B cell (primary cell): ENCODE results near the gene FSIP1. TPM values are rescaled to one million over a fixed set of nuclear protein-coding genes. Genes with fewer than 3 reads are reported as not detected.

Experiments
- ATAC-seq: fragments of 200-7000 bp; cut with Tn5 transposase; one replicate; pipeline ENCODE4 v1.10.0; 2021; ENCODE audit warnings: low read depth, mild to moderate bottlenecking, moderate number of reproducible peaks, moderate library complexity
- CTCF ChIA-PET: fragments of 350-600 bp; sonication (Branson Sonifier 250); formaldehyde crosslinking; loops from one replicate; lab custom pipeline; 2021; ENCODE audit warnings: antibody characterized with exemption, inconsistent platforms; lab: Charles Lee
- POLR2A ChIA-PET: fragments of 350-600 bp; sonication (Branson Sonifier 250); formaldehyde crosslinking; loops from one replicate; lab custom pipeline; 2021; ENCODE audit warnings: antibody characterized with exemption; lab: Charles Lee
- DNase-seq: peaks from one replicate; pipeline ENCODE4 v3.0.0; 2013
- H2AFZ ChIP-seq: 2 replicates; pipeline ENCODE4 v1.6.1; 2012; ENCODE audit warnings: mild to moderate bottlenecking, low read depth, low read length; ENCODE audit not compliant: insufficient read depth, poor library complexity, severe bottlenecking
- H3K27ac ChIP-seq, 2 donors: 1 replicate in 1 of 2; 2 replicates in 1 of 2; pipeline ENCODE4 v1.5.1; 2012 to 2013; ENCODE audit warnings: low read length in 2 of 2, mild to moderate bottlenecking in 2 of 2, moderate library complexity in 1 of 2
- H3K27me3 ChIP-seq, 4 experiments: fragments of 200-600 bp in 1 of 4; sonication (generic) in 1 of 4; replicated peaks in 1 of 4; 1 replicate in 2 of 4; 2 replicates in 2 of 4; pipeline versions ENCODE4 v1.6.1 to v1.7.0; 2013 to 2016; ENCODE audit warnings: low read length in 3 of 4, mild to moderate bottlenecking in 2 of 4, mixed read lengths in 1 of 4, moderate library complexity in 1 of 4; ENCODE audit not compliant: insufficient read depth in 4 of 4, control insufficient read depth in 3 of 4; ENCODE audit errors: control extremely low read depth in 1 of 4
- H3K36me3 ChIP-seq, 2 experiments: replicated peaks in 1 of 2; 1 replicate in 1 of 2; 2 replicates in 1 of 2; pipeline versions ENCODE4 v1.6.1 to v1.7.1; 2013; ENCODE audit warnings: low read length in 1 of 2; ENCODE audit not compliant: insufficient read depth in 2 of 2, control insufficient read depth in 1 of 2; ENCODE audit errors: control extremely low read depth in 1 of 2, extremely low read depth in 1 of 2
- H3K4me1 ChIP-seq, 2 donors: fragments of 200-600 bp in 1 of 2; sonication (generic) in 1 of 2; 1 replicate in 1 of 2; 2 replicates in 1 of 2; pipeline versions ENCODE4 v1.5.1 to v1.6.1; 2013 to 2017; ENCODE audit warnings: low read length in 2 of 2; ENCODE audit not compliant: control insufficient read depth in 2 of 2, insufficient read depth in 2 of 2
- H3K4me2 ChIP-seq: replicated peaks from 2 replicates; pipeline ENCODE3; 2012; ENCODE audit warnings: mild to moderate bottlenecking, low read depth, low read length; ENCODE audit not compliant: poor library complexity, severe bottlenecking
- H3K4me3 ChIP-seq, 5 experiments: fragments of 200-600 bp in 1 of 5; sonication (generic) in 1 of 5; 1 replicate in 3 of 5; 2 replicates in 2 of 5; pipeline versions ENCODE4 v1.5.1 to v1.7.0; 2011 to 2016; ENCODE audit warnings: low read length in 4 of 5, mild to moderate bottlenecking in 4 of 5, low read depth in 2 of 5, control low read depth in 1 of 5, moderate library complexity in 1 of 5; ENCODE audit not compliant: insufficient read depth in 1 of 5; ENCODE audit errors: control extremely low read depth in 1 of 5, extremely low read depth in 1 of 5
- H3K79me2 ChIP-seq: fragments of 200-600 bp; sonication (generic); one replicate; pipeline ENCODE4 v1.6.0; 2016; ENCODE audit warnings: low read length; ENCODE audit not compliant: control insufficient read depth, insufficient read depth
- H3K9ac ChIP-seq: fragments of 200-600 bp; sonication (generic); 2 replicates; pipeline ENCODE4 v1.6.1; 2017; ENCODE audit warnings: mild to moderate bottlenecking, low read length, moderate library complexity
- H3K9me3 ChIP-seq, 3 donors: one replicate each; pipeline versions ENCODE4 v1.6.1 to v1.7.1; 2013; ENCODE audit warnings: low read length in 2 of 3; ENCODE audit not compliant: control insufficient read depth in 2 of 3, insufficient read depth in 1 of 3; ENCODE audit errors: control extremely low read depth in 1 of 3
- H4K20me1 ChIP-seq: 2 replicates; pipeline ENCODE4 v1.6.0; 2012; ENCODE audit warnings: mild to moderate bottlenecking, low read length; ENCODE audit not compliant: insufficient read depth, control insufficient read depth, poor library complexity, severe bottlenecking
- H3K27ac Mint-ChIP-seq: one replicate; pipeline ENCODE4 v1.8.0; 2021; ENCODE audit warnings: mixed read lengths
- H3K27me3 Mint-ChIP-seq: one replicate; pipeline ENCODE4 v1.8.0; 2021; ENCODE audit warnings: mixed read lengths
- H3K4me1 Mint-ChIP-seq: one replicate; pipeline ENCODE4 v1.8.0; 2021; ENCODE audit warnings: mixed read lengths
- H3K4me3 Mint-ChIP-seq: one replicate; pipeline ENCODE4 v1.8.0; 2021; ENCODE audit warnings: mixed read lengths
- H3K9me3 Mint-ChIP-seq: one replicate; pipeline ENCODE4 v1.8.0; 2022; ENCODE audit warnings: mixed read lengths; ENCODE audit not compliant: insufficient read depth
- CTCF ChIP-seq: fragments of 200-600 bp; IDR thresholded peaks from one replicate; pipeline ENCODE4 v1.8.0; 2022; ENCODE audit warnings: antibody characterized with exemption, mild to moderate bottlenecking
- EZH2 ChIP-seq: IDR thresholded peaks from 2 replicates; pipeline ENCODE4 v1.6.1; 2012; ENCODE audit warnings: borderline replicate concordance, low read depth, mild to moderate bottlenecking, moderate library complexity, low read length; ENCODE audit not compliant: insufficient read depth, poor library complexity, severe bottlenecking
- WGBS: methylation state at CpG from one replicate; pipeline ENCODE4 v1.1.5; 2013; ENCODE audit warnings: missing lambda C conversion rate; ENCODE audit not compliant: insufficient coverage; 5-methylcytosine and 5-hydroxymethylcytosine counted together
- intact Hi-C: fragments of 100-400 bp; cut with micrococcal nuclease; formaldehyde crosslinking; loops from one replicate; pipeline ENCODE4 v1.10.0; 2022
- polyA plus RNA-seq: library from polyadenylated mRNA; depleted of rRNA; stranded (reverse); fragments of >200 nt; gene quantifications from 2 replicates; pipeline ENCODE4 v1.2.3, GENCODE V29; 2012
- total RNA-seq, 2 donors: library from RNA; stranded (reverse); fragments of 120-200 nt in 1 of 2; gene quantifications; 1 replicate in 1 of 2; 2 replicates in 1 of 2; pipeline versions ENCODE4 v1.2.3 to v1.2.4, GENCODE V29; 2013 to 2022

Gene FSIP1
- total and polyA plus RNA-seq, 2 donors (not counting 1 experiment from before 2014, with no cell fraction given), result 0.19 to 0.49 TPM

GRCh38 chr15:39668457-39668856 is 114.2 kb downstream of the FSIP1 start:
- 92% methylated on average over 1 of the region's 4 CpGs for WGBS
- H3K27me3 ChIP-seq, result no peaks in the 10 kb centered on the region
- no peak for DNase-seq
- TF ChIP-seq EZH2 (no peak), CTCF (no peak)
- no peak overlapping the region for H2AFZ ChIP-seq
- CTCF ChIA-PET, result no interaction called here
- H3K4me3 ChIP-seq, result no peak overlapping the region
- no peaks in the 10 kb centered on the region for H3K4me1 Mint-ChIP-seq
- no peaks in the 10 kb centered on the region for H3K9me3 Mint-ChIP-seq
- no peak overlapping the region for H3K27ac ChIP-seq
- intact Hi-C loops, result no loop called here
- H3K27ac Mint-ChIP-seq, result no peak overlapping the region
- POLR2A ChIA-PET, result no interaction called here
- no peaks in the 10 kb centered on the region for H3K36me3 ChIP-seq
- H4K20me1 ChIP-seq, result no peaks in the 10 kb centered on the region
- peaks cover 10% of the 10 kb centered on the region for H3K27me3 Mint-ChIP-seq
- no peak overlapping the region for H3K4me2 ChIP-seq
- no peak overlapping the region for H3K9ac ChIP-seq
- H3K9me3 ChIP-seq, result no peaks in the 10 kb centered on the region
- no peaks in the 10 kb centered on the region for H3K79me2 ChIP-seq
- no peaks in the 10 kb centered on the region for H3K4me1 ChIP-seq
- ATAC-seq, result no peak
- H3K4me3 Mint-ChIP-seq, result no peak overlapping the region

- H3K79me2 ChIP-seq, result no peaks in the 10 kb centered on the region
- intact Hi-C loops, result no loop called here
- H3K9ac ChIP-seq, result no peak overlapping the region
- DNase-seq (no peak), ATAC-seq (no peak)
- CTCF ChIA-PET, result no interaction called here
- no peak overlapping the region for H3K27ac ChIP-seq
- H3K27me3 ChIP-seq, result no peaks in the 10 kb centered on the region
- no peak overlapping the region for H3K4me3 Mint-ChIP-seq
- H4K20me1 ChIP-seq, result no peaks in the 10 kb centered on the region
- H3K4me3 ChIP-seq, result no peak overlapping the region
- no peaks in the 10 kb centered on the region for H3K36me3 ChIP-seq
- TF ChIP-seq CTCF, result no peak
- no peak for TF ChIP-seq EZH2
- no peaks in the 10 kb centered on the region for H3K4me1 Mint-ChIP-seq
- H2AFZ ChIP-seq, result no peak overlapping the region
- H3K27me3 Mint-ChIP-seq, result peaks cover 13% of the 10 kb centered on the region
- H3K4me2 ChIP-seq, result no peak overlapping the region
- no peaks in the 10 kb centered on the region for H3K4me1 ChIP-seq
- POLR2A ChIA-PET, result no interaction called here
- no peaks in the 10 kb centered on the region for H3K9me3 Mint-ChIP-seq
- 88% methylated on average over 3 of the region's 5 CpGs for WGBS
- H3K9me3 ChIP-seq, result no peaks in the 10 kb centered on the region
- H3K27ac Mint-ChIP-seq, result no peak overlapping the region
Observed at GRCh38 chr15:39667382-39668127, 115.1 kb downstream of the FSIP1 start.
